Germinal center (tissue), 1 donor: ENCODE measurements around the gene ANKS1A.

ENCODE experiments used
- DNase-seq: peaks from one replicate; pipeline ENCODE4 v3.0.0; 2012; ENCODE audit warnings: mixed read lengths, low spot score

ANKS1A gene

DNA sequence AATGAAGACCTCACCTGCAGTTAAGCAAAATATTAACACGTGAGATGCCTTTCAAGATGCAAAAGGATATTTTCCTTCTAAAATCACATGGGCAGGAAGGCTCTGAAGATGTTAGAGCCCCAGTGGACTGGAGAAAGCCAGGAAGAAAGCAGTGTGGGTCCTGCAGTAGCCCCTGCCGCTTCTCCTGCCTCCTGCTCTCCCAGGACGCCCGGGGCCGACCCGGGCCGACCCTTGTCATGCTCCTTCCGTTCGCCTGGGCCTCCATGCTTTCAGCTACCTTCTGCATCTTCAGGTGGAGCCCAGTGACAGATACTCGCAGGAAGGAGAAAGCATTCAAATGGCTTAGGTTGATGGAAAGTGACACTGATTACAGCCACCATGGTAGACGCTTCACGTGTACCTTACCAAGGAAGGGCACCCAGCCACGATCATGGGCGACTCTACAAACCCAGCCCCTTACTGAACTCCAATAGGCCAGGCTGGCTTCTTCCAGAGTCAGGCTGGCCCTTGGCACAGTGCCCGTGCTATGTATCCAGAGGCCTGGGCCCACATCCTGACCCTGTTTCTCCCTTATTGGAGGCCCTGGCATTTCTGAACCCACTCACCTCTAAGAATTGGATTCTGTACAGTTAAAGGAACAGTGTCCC, 183.1 kb downstream of the ANKS1A start:
- no peak for DNase-seq

GRCh38 chr6:35072698-35073055, 183.6 kb downstream of the ANKS1A start:
- DNase-seq = no peak

DNA sequence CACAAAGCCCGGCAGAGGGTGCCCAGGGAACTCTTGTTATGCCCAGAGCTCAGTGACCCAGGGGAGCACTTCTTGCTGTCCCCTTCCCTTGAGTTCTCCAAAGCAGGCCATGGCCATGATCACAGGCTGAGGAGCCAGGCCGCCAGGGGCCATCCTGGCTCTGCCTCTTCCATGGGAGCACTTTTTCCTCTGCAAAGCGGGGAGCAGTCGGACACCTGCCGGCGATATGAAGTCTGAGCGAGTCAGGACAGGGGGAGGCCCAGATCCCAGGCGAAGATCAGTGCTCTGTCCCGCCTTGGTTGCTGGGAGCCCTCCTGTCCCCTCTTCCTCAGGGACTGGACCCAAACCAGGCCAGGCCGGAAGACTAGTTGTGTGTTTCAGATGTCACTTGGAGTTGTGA, 184.2 kb downstream of the ANKS1A start:
- no peak for DNase-seq

- DNase-seq = no peak
Measured at GRCh38 chr6:35073766-35074471, 184.9 kb downstream of the ANKS1A start.

- DNase-seq = no peak
Measured at GRCh38 chr6:35076997-35077712, 188.1 kb downstream of the ANKS1A start.

DNA sequence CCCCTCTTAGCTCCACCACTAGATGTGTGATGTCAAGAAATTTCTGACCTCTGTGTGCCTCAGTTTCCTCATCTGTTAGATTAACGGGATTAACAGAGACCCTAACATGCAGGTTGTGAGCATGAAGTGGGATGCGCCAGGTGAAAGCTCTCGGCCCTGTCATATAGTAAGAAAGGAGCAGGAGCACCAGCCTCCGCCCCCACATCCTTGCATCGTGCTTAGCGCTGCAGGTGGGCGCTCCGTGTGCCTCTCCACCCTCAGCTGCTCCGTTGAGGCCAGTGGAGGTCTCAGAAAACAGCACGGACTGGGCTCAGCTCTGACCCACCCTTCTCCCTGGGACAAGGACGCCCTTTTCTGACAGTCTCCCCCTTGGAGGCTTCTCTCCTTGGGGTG, 188.7 kb downstream of the ANKS1A start:
- DNase-seq = no peak

- no peak for DNase-seq
Measured at GRCh38 chr6:35078226-35078850, 189.3 kb downstream of the ANKS1A start.

GRCh38 chr6:35078896-35079295, 189.8 kb downstream of the ANKS1A start:
- no peak for DNase-seq

- DNase-seq = no peak
Measured at GRCh38 chr6:35079311-35080000, 190.4 kb downstream of the ANKS1A start.

DNA sequence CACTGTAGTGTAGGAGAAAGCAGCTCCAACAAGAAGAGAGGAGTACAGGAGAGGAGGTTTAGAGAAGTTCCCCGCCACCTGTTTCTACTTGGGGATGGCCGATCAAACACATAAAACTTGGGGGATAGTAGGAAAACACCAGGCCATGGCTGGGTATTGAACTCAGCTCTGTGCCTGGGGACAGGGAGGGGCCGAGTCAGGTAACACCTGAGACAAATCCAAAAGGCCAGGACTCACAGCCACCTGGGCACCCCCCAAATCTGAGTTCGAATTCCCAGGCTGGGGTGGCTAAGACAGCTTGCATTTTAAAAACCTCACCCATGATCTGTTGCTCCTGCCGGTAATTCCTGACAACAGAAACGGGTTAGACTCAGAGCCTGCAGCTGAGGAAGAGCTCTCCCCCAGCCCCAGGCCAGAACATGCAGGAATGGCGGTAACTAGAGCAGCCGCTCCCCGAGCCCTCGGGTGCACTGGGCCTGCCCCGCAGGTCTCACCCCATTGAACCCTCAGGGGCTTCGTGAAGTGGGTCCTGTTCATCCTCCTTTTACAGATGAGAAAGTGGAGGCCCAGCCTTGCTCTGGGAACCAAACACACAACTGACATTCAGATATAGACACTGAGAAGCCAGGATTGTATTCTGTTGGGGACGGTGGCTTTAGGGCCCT, 191.1 kb downstream of the ANKS1A start:
- no peak for DNase-seq

DNA sequence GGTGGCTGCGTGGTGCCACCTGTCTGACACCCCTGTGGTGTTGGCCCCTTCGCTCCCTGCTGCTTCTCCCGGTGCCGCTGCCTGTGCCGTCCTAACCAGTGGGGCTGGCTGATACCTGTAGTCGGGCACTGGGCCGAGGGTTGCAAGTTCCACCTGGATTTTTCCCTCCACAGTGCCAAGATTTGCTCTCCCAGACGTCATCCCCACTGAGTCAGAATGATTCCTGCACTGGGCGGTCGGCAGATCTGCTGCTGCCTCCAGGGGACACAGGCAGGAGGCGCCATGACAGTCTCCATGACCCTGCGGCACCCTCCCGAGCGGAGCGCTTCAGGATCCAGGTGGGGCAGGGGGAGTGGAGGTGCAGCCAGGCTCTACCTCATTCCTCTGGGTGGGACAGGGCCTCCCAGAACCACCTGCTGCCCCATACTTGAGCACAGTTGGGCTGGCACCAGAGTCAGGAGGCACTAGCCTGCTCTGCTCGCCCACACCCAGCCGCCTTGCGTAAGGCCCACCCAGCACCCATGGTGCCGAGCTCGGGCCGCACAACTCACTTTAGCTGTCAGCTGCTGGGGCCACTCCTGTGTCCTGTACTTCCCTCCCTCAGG, 191.9 kb downstream of the ANKS1A start:
- no peak for DNase-seq

DNA sequence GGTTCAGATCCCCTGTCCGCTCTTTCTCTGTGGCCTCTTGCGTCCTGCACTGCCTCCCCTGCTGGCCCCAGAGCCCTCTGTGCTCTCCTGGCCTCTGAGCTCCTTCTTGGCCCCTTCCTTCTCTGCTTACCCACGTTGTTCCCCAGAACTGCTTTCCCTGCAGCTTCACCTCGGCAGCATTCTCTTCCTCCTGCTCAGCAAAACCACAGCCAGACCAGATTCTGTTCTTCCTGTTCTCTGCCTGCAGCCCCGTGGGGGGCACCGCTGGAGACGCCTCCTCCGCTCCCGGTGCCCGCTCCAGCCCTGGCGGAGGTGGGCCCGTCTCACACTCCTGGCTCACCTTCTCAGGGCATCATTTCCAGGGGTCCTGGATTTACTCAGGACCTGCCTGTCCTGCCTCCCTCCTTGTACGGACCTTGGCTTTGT, 192.4 kb downstream of the ANKS1A start:
- DNase-seq = no peak

GRCh38 chr6:35082046-35082732, 193.1 kb downstream of the ANKS1A start:
- no peak for DNase-seq

DNA sequence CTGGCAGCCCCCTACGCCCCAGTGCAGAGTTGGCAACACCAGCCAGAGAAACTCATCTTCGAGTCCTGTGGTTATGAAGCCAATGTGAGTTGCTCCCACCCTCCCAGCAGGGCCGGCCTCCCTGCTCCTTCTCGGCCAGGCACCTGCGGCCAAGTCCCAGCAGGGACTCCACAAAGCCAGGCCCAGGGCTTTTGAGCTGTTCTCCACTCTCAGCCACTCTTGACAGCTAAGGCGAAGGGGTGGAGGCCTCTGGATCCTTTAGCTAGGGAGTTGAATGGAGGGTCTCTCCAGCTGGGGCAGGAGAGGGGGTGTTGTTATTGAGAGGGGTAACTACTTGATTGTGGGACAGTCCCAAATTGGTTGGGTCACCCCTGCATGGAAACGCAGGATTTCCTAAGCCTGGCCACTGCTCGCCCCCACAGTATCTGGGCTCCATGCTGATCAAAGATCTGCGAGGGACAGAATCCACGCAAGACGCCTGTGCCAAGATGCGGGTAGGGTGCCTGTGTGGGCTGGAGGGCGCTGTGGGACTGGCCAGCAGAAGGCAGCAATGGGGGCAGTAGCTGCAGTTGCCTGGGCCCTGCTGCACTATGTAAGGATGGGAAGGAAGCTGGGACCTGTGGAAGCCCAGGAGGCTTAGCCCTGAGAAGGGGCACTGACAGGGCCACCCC, 193.8 kb downstream of the ANKS1A start:
- DNase-seq = no peak

- DNase-seq = no peak
Measured at GRCh38 chr6:35083507-35083906, 194.5 kb downstream of the ANKS1A start.

DNA sequence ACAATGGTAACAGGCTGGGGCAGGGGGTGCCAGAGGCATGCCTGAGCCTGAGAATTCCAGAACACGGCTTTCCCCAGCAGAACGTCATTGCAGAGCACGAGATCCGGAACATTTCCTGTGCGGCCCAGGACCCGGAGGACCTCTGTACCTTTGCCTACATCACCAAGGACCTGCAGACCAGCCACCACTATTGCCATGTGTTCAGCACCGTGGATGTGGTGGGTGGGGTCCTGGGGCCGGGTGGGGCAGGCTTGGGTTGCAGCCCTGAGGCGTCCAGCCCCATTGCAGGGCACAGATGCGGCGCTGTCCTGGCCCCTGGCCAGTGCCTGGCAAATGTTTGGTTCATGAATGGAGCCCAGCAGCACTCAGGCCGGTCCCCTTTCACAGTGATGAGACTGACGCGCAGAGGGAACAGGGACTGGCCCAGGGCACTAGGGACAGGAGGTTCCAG, 195.0 kb downstream of the ANKS1A start:
- DNase-seq = no peak

- no peak for DNase-seq
Measured at GRCh38 chr6:35084511-35085203, 195.6 kb downstream of the ANKS1A start.

DNA sequence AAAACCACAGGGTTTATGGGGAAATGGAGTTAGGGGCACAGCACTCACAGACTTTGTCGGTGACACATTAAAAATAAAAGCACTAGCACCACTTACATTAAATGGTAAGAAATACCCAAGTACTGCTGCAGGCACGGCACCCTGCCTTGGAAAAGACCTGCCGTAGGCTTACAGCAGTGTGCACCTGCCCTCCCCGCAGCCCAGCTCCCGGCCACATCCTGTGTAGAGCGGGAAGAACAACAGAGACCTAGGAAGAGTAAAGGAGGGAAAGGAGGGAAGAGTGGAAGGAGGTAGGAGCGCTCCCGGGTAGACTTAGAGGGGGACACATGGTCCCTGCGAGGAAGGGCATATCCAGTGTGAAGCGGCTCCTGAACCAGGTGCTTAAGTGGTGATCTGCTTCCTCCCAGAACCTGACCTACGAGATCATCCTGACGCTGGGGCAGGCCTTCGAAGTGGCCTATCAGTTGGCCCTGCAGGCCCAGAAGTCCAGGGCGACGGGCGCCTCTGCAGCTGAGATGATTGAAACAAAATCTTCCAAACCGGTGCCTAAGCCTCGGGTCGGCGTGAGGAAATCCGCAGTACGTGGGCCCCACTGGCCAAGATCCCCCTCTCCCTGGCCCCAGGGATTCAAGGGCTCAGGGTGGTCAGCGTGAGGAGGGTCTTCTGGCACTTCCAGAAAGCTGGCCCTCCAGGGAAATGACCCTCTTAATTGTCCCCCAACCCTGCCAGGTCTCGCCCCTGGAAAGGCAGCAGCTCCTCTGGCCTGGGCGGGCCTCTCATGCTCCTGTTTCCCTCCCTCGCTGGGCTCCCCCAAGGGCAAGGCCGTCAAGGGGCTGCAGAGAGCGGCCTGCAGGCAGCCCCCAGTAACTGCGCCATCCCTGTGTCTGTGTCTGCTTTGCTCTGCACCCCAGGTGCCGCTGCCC, 196.6 kb downstream of the ANKS1A start:
- no peak for DNase-seq
